ENCODE data around the gene CXCL17. TPM values are rescaled to one million over a fixed set of nuclear protein-coding genes. Genes with fewer than 3 reads are reported as not detected.
A peak's percentile ranks its signal among the peaks of the same experiment; 100 is the strongest.
"Not testable (repeated sequence)": the region's sequence is repeated elsewhere in the genome, so short reads cannot be mapped to it uniquely, and the experiment has no call there.

CXCL17 gene, protein sequence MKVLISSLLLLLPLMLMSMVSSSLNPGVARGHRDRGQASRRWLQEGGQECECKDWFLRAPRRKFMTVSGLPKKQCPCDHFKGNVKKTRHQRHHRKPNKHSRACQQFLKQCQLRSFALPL
- not detected in 2 replicates for total RNA-seq

DNA sequence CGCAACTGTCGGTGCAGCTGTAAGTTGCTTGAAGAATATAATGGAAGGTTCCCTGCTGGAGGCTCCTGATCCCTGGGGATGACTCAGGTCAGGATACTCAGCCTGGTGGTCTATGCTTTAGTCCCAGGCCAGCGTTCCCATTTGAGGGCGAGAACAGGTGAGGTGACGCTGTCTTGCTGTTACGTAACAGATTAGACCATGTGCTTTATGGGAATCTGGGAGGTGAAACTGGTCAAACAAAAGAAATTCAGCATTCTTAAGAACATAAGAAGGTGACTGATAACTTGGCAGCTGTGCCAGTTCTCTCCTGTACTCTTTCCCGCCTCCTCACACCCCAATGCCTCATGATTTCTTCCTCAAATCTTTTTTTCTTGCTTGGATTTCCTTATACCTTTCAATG lies at the start of gene CXCL17:
Gene CXCL17, minus strand, starts transcription at position 114 of the 400 bp plus-strand sequence. CDS start 114 bp downstream, outside the sequence.
- no peak for DNase-seq (ENCODE audit: low read depth in 2 of 2)

DNA sequence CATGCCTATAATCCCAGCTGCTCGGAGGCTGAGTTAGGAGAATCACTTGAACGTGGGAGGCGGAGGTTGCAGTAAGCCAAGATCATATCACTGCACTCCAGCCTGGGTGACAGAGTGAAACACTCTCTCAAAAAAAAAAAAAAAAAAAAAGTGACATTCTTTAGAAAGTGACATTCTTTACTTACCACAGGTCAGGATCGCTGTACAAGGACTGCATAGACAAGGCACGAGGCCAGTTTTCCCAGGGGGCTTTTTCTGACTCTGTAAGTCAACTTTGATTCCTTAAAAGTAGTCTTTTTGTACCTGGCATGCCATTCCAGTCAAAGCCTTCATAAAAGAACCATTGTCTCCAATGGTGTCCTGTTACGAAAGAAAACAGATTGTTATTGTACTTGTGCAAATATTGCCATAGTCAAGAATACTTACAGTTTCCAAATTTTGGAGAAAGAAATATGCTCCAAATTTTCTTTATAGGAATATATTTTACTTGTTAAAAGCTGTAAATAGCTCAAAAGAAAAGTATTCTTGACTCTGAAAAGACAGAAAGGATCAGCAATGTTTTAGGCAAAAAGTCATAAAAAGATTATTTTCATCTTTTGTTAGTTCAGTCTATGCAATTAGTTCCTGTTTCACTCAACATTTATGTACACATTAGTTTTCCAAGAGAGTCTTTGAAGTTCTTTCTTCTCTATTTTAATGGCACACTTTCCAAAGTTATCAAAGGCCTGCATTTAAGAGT lies 46.2 kb upstream of the CXCL17 start:
- no peak for DNase-seq (ENCODE audit: low read depth in 2 of 2)

DNA sequence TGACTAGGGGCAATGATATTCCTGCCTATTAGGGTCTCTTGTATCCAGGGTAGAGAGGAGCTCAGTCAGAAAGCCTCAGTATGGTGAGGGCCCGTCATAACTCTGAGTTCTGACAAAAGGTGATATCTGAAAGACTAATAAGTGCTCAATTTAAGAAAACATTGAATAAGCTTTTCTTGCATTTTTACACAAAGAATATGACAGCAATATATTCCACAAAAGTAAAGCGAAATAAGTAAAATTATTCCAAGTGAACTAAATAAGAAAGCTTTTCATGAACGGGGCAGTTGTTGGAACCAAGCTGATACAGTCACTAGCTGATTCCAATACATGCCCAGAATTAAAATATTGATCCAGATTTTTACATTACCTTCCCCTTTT lies 45.0 kb upstream of the CXCL17 start:
- no peak for DNase-seq (ENCODE audit: low read depth in 2 of 2)

DNA sequence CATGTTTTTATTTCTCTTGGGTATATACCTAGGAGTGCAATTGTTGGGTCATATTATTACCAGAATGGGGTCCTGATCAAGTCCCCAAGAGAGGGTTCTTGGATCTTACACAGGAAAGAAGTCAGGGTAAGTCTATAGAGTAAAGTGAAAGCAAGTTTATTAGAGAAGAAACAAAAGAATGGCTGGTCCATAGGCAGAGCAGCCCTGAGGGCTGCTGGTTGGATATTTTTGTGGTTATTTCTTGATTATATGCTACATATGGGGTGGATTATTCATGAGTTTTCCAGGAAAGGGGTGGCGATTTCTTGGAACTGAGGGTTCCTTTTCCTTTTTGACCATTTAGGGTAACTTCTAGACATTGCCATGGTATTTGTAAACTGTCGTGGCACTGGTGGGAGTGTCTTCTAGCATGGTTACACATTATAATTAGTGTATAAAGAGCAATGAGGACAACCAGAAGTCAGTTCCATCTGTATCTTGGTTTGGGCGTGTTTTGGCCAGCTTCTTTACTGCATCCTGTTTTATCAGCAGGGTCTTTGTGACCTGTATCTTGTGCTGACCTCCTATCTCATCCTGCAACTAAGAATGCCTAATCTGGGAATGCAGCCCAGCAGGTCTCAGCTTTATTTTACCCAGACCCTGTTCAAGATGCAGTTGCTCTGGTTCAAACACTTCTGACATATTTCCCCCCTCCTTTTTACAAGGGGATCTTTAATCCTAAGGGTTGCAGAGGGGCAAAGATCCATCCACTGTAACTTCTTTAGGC lies 44.5 kb upstream of the CXCL17 start:
- no peak for DNase-seq (ENCODE audit: low read depth in 2 of 2)

DNA sequence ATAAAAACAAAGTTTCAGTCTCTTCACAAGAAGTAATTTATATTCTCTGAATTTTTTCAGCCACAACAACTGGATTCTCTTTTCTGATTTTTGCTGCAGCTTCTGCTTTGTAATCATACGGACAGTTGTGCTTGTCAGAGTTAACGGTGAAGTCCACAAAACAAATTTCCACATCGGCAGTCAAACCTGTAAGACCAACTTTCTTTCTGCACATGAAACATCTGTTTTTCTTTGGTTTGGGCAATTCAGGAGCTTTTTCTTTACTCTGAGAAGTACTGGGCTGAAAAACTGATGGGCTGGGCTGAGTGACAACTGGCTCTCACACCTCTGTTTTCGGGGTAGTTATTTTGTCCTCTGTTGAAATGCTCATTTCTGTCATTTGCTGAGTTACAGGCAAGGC lies 42.3 kb upstream of the CXCL17 start:
- not testable (repeated sequence) for DNase-seq (ENCODE audit: low read depth in 2 of 2)

DNA sequence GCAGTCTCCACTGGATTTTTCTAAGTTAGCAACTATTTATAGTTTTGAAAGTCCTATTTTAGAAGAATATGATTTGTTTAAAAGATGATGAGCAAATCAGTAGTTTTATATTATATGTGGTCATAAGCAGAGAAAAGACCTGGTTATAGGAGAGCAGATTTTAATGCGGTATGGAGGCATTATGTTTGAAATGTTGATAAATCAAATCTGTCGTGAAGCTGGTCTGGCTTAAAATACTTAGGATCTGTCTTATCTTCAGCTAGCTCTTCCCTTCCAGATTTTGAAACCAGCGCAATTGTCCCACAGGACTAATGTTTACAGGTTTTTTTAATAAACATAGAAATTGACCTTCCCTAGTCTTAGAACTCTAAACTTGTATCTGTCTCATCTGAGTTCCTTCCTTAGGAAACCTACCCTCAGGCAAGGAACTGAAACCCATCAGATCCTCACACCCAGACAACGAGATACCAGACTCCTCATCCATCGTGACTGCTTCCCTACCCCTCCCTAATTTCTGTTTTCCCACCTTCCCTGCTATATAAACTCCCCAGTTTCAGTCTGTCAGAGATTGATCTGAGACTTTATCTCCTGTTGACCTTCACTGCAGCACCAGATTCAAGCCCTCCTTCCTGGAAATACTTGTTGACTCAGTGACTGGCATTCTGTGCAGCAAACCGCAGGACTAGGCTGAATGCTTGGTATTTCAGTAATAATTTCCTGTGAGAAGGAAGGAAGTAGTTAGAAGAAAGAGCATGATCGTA lies 37.8 kb upstream of the CXCL17 start:
- DNase-seq (ENCODE audit: low read depth in 2 of 2): peak; percentile 11 to 44

DNA sequence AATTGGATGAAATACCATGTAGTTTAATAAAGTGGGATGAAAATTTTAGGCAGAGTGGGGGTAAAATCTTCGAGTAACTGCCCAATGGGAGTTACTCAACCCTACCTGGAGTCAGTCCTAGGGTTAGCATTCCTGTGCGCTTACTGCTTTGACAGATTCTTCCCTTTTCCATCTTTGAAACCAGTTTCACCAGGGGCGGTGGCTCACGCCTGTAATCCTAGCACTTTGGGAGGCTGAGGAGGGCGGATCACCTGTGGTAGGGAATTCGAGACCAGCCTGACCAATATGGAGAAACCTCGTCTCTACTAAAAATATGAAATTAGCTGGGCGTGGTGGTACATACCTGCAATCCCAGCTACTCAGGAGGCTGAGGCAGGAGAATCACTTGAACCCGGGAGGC lies 37.0 kb upstream of the CXCL17 start:
- DNase-seq (ENCODE audit: low read depth in 2 of 2): no peak

DNA sequence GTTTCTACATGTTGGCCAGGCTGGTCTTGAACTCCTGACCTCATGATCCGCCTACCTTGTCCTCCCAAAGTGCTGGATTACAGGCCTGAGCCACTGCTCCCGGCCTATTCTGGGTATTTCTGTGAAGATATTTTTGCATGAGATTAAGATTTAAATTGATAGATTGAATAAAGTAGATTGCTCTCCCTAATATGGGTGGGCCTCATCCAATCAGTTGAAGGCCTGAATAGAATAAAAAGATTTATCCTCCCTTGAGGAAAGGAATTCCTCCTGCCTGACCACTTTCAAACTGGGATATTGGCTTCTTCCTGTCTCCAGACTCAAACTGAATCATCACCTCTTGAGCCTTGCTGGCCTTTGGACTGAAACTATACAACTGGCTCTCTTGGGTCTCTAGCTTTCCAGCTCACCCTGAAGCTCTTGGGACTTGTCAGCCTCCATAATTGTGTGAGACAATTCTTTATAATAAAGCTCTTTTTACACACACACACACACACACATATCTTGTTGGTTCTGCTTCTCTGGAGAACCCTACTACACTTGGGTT lies 36.1 kb upstream of the CXCL17 start:
- DNase-seq (ENCODE audit: low read depth in 2 of 2): no peak

DNA sequence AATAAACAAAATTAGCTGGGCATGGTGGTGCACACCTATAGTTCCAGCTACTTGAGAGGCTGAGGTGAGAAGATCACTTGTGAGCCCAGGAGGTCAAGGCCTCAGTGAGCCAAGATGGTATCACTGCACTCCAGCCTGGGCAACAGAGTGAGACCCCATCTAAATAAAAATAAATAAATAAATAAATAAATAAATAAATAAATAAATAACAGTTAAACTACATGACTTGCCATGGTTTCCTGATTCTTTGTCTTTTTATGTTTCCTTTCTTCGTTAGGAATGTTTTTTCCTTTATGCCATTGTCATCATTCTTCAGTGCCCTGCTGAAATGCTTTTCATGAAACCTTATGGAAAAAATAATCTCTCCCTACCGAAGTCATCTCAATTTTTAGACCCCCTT lies 35.2 kb upstream of the CXCL17 start:
- DNase-seq (ENCODE audit: low read depth in 2 of 2): no peak

DNA sequence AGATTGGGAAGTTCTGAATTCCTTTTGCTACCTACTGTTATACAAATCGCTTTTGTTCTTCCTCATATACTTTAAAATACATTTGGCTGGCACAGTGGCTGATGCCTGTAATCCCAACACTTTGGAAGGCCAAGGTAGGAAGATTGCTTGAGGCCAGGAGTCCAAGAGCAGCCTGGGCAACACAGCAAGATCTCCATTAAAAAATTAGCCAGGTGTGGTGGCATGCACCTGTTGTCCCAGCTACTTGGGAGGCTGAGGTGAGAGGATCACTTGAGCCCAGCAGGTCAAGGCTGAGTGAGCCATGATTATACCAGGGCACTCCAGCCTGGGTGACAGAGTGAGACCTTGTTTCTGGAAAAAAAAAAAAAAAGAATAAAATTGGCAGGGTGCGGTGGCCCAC lies 34.4 kb upstream of the CXCL17 start:
- no peak for DNase-seq (ENCODE audit: low read depth in 2 of 2)

DNA sequence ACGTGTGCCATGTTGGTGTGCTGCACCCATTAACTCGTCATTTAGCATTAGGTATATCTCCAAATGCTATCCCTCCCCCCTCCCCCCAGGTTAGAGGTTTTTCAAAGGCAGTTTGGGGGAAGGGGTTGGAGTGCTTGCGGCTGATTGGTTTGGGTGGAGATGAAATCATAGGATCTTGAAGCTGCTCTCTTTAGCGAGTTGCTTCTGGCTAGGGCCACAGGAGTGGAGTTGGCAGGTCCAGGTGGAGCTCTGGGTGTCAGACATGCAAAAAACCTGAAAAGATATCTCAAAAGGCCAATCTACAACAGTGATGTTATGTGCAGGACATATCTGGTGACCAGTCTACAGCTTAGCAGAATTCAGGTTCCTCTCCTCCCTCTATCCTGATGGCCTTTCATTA lies 32.6 kb upstream of the CXCL17 start:
- DNase-seq (ENCODE audit: low read depth in 2 of 2): no peak

DNA sequence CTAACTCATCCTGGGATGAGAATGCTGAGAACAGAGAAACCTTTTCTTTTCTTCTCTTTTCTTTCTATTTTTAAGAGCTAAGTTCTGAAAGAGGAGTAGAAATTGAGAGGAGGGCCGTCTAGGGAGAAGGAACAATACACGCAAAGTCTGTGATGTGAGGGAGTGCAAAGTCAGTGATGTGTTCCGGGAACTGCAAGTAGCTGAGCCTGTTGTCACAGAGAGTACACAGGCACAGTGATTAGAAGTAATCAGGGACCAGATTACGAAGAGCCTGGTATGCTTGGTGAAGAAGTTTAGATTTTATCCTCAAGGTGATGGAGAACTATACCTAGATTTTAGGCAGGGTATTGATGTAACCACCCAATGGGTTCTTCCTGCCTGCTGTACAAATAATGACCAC lies 32.0 kb upstream of the CXCL17 start:
- DNase-seq (ENCODE audit: low read depth in 2 of 2): no peak

DNA sequence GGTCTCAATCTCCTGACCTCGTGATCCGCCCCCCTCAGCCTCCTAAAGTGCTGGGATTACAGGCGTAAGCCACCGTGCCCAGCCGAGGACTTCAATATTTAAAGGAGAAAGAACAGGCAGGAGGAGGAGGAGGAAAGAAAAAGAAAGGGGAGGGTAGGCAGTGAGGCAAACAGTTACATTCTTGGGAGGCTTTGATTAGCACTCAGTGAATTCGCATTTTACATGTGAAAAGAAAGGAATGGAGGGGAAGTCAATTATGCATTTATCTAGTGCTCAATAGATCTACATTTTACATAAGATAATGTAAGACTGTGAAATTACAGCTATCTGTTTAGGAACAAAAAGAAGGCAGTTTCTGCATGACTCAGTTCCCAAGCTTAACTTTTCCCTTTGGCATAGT lies 30.9 kb upstream of the CXCL17 start:
- DNase-seq (ENCODE audit: low read depth in 2 of 2): no peak

DNA sequence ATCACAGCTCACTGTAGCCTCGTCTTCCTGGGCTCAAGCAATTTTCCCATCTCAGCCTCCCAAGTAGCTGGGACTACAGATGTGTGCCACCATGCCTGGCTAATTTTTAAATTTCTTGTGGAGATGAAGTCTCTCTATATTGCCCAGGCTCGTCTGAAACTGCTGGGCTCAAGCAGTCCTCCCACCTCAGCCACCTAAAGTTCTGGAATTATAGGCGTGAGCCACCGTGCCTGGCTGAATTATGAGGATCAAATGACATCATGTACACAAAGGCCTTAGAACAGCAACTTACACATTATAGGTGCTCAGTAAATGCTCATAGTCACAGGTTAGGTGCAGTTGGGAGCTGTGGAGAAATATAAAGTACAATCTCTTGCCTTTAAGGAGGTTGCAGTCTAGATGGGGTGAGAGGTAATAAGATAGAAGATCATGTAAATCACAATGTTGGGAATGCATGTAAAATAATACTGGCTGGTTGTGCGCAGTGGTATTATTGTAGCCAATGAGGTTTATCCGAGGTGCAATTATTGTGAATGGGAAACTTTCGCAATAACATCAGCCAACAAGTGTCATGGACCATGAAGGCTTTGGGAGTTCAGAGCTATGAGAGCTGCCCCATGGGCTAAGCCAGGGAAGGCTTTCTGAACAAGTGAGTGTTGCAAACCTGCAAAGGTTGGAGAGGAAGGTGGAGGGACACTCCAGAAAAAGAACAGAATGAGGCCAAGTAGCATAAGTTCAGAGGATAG lies 29.8 kb upstream of the CXCL17 start:
- no peak for DNase-seq (ENCODE audit: low read depth in 2 of 2)

DNA sequence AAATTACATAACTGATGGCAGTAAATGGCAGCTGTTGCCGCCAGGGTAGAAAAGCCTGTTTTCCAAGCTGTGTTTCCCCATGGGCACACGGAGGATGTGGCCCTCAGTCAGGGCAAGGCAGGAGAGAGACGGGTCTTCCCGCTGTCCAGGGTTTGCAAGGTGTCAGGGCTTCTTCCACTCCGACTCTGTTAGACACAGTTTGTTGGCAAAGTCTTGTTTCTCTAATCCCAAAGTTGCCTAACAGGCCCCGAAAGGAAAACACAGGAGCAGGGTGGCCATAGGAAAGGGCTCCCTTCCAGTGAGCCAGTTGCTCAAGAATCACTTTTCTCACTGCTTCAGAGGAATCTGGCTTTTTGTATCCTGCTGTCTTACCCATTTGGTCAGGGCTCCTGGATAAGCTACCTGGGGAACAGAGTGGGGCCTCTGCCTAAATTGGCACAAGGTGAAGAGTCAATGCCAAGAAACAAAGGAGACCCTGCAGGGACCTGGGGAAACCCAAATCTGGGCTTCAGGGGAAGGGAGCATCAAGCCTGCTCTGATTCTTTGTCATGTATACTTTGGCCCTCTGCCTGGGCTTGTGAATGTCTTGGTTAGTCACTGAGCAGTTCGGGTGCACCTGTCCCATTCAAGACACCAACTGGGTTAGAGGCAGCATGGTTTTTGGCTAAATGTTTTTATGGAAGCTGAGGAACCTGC lies 29.0 kb upstream of the CXCL17 start:
- no peak for DNase-seq (ENCODE audit: low read depth in 2 of 2)

DNA sequence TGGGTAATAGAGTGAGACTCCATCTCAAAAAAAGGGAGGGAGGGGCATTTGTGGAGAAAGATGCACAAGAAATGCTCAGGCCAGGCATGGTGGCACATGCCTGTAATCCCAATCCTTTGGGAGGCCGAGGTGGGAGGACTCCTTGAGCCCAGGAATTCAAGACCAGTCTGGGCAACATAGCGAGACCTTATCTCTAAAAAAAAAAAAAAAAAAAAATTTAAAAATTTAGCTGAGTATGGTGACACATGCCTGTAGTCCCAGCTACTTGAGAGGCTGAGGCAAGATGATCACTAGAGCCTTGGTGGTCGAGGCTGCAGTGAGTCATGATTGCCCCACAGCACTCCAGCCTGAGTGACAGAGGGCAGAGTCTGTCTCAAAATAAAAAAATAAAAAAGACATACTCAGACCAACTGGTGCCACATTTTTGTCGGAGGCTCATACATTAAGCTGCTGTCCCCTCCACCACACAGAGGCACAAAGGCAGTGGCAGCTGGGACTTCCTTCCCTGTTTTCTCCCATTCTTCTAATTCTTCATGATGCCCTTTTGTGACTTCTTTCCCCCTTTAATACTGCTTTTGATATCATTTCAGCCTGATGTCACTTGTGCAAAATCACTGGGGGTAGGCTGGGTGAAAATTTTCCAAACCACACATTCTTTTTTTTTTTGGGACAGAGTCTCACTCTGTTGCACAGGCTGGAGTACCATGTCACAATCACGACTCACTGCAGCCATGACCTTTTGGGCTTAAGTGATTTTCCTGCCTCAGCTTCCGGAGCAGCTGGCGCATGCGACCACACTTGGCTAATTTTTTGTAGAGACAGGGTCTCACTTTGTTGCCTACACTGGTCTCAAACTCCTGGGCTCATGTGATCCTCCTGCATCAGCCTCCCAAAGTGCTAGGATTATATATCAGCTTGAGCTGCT lies 26.8 kb upstream of the CXCL17 start:
- peak in 1 of 2 donors; percentile 6 for DNase-seq (ENCODE audit: low read depth in 2 of 2)

DNA sequence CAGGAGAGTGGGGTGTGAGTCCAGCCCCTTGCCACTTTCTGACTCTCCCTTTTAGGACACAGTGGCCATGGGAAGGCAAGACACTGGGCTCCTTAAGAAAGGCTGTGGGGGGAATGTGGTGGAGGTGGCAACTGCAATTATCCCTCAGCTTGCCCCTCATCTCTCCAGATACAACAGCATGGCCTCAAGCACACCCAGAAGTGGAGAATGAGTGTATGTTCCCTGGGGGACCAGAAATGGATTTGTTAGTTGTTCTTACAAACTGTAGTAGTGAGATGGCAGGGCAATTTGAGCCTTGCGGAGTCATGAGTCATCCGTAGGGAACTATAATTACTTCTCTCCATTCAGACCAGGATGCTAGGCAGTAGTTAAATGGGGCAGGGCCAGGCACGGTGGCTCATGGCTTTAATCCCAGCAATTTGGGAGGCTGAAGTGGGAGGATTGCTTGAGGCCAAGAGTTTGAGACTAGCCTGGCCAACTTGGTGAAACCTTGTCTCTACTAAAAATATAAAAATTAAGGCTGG lies 25.6 kb upstream of the CXCL17 start:
- peak; percentile 22 to 61 for DNase-seq (ENCODE audit: low read depth in 2 of 2)

DNA sequence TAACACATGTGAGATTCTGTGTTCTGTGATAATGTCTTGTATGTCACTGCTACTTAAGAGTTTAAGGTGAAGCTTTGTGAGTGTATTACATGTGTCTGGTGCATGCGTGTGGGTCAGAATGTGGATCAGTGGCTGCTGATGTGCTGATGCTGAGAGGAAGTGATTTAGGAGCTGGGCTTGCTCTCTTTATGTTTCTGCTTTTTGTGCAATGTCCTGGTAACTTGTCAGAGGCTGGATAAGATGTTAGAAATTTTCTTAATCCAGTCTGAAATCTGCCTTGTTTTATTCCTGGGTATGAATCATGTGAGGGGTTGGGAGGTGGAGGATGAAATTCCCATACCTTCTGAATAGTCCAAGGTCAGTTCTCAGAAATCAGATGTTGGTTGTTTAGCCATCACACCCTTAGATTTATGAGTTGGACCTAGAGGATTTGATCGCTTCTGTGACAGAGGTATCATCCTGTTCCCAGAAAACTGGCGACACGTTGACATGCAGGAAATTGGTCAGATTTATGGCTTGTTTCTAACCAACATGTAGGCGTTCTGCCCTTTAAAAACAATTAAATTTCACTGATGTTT lies 24.5 kb upstream of the CXCL17 start:
- peak; percentile 52 to 70 for DNase-seq (ENCODE audit: low read depth in 2 of 2)

Data from dermis microvascular lymphatic vessel endothelial cell (primary cell).